ENCODE data around the gene SF1. TPM values are rescaled to one million over a fixed set of nuclear protein-coding genes. Genes with fewer than 3 reads are reported as not detected.
A peak's percentile ranks its signal among the peaks of the same experiment; 100 is the strongest.

The SF1 gene
- total and polyA plus RNA-seq, 4 donors: 76.2 to 213 (median 147) TPM

DNA sequence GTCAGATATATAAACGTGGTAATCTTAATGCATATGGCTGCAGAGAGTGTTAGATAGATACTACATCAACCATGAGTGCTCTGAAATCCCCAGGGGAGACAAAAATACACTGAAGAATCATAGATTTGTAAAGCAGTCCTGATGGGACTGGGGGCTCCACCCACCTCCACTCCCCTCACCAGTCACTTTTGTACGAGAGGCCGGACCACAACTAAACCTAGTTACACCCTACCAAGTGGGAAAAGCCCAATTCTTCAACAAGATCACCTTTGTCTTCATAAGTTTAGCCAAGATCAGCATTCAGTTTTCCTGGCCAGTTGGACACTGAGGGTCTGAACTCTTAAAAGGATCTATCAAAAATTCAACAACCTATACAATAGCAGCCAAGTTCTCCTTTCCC is 1.5 kb downstream of the SF1 start:
- Histone ChIP-seq H3K9me3 (ENCODE audit: control insufficient read depth in 4 of 4, insufficient read depth in 3 of 4, low read length in 3 of 4) (no peaks in the 10 kb centered on the region), H3K9ac (ENCODE audit: insufficient read depth in 1 of 2, low read length in 2 of 2) (peak overlapping the region in 1 of 2 donors; percentile 76), H3K27me3 (ENCODE audit: control insufficient read depth in 3 of 3, insufficient read depth in 3 of 3, low read length in 2 of 3) (no peaks in the 10 kb centered on the region), H3K36me3 (ENCODE audit: control insufficient read depth in 4 of 4, insufficient read depth in 4 of 4, low read length in 4 of 4) (peaks cover 21 to 47% (median 38%) of the 10 kb centered on the region in 4 donors), H3K4me3 (peak overlapping the region; percentile 98), H3K27ac (ENCODE audit: low read depth in 1 of 2, low read length in 1 of 2) (no peak overlapping the region), H3K4me1 (ENCODE audit: control insufficient read depth in 5 of 5, insufficient read depth in 5 of 5, low read length in 5 of 5) (peaks cover 4 to 27% (median 11%) of the 10 kb centered on the region in 5 donors)
- DNase-seq: no peak
- 15 to 23% methylated on average over 3 of the region's 3 CpGs for WGBS, 2 donors
- TF ChIP-seq, protein P1, sequence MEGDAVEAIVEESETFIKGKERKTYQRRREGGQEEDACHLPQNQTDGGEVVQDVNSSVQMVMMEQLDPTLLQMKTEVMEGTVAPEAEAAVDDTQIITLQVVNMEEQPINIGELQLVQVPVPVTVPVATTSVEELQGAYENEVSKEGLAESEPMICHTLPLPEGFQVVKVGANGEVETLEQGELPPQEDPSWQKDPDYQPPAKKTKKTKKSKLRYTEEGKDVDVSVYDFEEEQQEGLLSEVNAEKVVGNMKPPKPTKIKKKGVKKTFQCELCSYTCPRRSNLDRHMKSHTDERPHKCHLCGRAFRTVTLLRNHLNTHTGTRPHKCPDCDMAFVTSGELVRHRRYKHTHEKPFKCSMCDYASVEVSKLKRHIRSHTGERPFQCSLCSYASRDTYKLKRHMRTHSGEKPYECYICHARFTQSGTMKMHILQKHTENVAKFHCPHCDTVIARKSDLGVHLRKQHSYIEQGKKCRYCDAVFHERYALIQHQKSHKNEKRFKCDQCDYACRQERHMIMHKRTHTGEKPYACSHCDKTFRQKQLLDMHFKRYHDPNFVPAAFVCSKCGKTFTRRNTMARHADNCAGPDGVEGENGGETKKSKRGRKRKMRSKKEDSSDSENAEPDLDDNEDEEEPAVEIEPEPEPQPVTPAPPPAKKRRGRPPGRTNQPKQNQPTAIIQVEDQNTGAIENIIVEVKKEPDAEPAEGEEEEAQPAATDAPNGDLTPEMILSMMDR (IDR thresholded peaks at IDR 0.05; ENCODE audit: control extremely low read depth, extremely low read depth): no peak
- ATAC-seq (ENCODE audit: insufficient read depth, low FRiP score): no peak

DNA sequence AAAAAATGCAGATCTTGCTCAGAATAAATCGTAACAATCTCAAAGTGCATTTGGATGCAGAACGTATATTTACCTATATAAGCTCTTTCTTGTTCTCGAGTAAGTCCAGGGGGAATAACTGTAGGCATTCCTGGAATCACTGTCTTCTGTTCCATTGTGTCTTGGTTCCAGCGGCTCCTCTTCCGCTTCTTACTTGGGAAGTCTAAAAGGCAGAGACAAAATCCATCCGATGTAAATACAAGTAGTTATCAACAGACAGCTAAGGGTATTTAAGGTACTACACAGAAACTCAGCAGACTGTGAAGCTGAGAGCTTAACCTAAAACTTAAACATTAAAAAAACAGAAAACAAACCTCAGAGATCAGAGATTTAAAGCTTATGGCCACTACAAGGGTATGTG is 1.9 kb downstream of the SF1 start:
- no peak overlapping the region for H3K27ac ChIP-seq (ENCODE audit: low read depth in 1 of 2, low read length in 1 of 2)
- DNase-seq: no peak
- H3K9me3 ChIP-seq (ENCODE audit: control insufficient read depth in 4 of 4, insufficient read depth in 3 of 4, low read length in 3 of 4): no peaks in the 10 kb centered on the region
- no peak overlapping the region for H3K4me3 ChIP-seq
- H3K36me3 ChIP-seq (ENCODE audit: control insufficient read depth in 4 of 4, insufficient read depth in 4 of 4, low read length in 4 of 4): peaks cover 23 to 51% (median 41%) of the 10 kb centered on the region in 4 donors
- ATAC-seq (ENCODE audit: insufficient read depth, low FRiP score): no peak
- H3K4me1 ChIP-seq (ENCODE audit: control insufficient read depth in 5 of 5, insufficient read depth in 5 of 5, low read length in 5 of 5): peaks cover 4 to 27% (median 11%) of the 10 kb centered on the region in 5 donors
- no peaks in the 10 kb centered on the region for H3K27me3 ChIP-seq (ENCODE audit: control insufficient read depth in 3 of 3, insufficient read depth in 3 of 3, low read length in 2 of 3)
- WGBS, 2 donors: 66 to 81% methylated on average over 6 of the region's 6 CpGs
- H3K9ac ChIP-seq (ENCODE audit: insufficient read depth in 1 of 2, low read length in 2 of 2): peak overlapping the region in 1 of 2 donors; percentile 76
- TF ChIP-seq, protein P1 (IDR thresholded peaks at IDR 0.05; ENCODE audit: control extremely low read depth, extremely low read depth): no peak

DNA sequence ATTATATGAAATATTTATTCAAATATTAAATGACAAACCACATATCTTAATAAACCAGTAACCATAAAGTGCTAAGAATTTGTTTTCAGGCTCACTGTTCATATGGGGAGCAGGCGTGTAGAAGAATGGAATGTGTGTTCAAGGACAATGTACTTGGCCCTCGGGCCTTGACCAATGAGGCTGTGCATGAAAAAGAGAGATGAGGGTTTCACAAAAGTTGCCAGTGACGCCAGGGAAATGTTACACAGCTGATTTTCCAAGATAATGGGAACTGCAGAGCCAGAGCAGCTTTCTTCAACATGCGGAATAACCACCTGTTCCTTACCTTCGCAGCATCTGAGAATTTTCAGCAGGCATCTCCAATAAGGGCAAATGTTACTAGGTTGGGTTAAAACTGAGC is 4.2 kb downstream of the SF1 start:
- Histone ChIP-seq H3K4me3 (no peak overlapping the region), H3K27ac (ENCODE audit: low read depth in 1 of 2, low read length in 1 of 2) (no peak overlapping the region), H3K9ac (ENCODE audit: insufficient read depth in 1 of 2, low read length in 2 of 2) (no peak overlapping the region), H3K27me3 (ENCODE audit: control insufficient read depth in 3 of 3, insufficient read depth in 3 of 3, low read length in 2 of 3) (no peaks in the 10 kb centered on the region), H3K36me3 (ENCODE audit: control insufficient read depth in 4 of 4, insufficient read depth in 4 of 4, low read length in 4 of 4) (peaks cover 41 to 74% (median 63%) of the 10 kb centered on the region in 4 donors), H3K9me3 (ENCODE audit: control insufficient read depth in 4 of 4, insufficient read depth in 3 of 4, low read length in 3 of 4) (no peaks in the 10 kb centered on the region), H3K4me1 (ENCODE audit: control insufficient read depth in 5 of 5, insufficient read depth in 5 of 5, low read length in 5 of 5) (peaks cover 4 to 27% (median 11%) of the 10 kb centered on the region in 5 donors)
- WGBS, 2 donors: 78 to 79% methylated on average over 5 of the region's 5 CpGs
- ATAC-seq (ENCODE audit: insufficient read depth, low FRiP score): no peak
- TF ChIP-seq, protein P1 (IDR thresholded peaks at IDR 0.05; ENCODE audit: control extremely low read depth, extremely low read depth): no peak
- no peak for DNase-seq
